ENCODE results near the gene A1CF.

DNA sequence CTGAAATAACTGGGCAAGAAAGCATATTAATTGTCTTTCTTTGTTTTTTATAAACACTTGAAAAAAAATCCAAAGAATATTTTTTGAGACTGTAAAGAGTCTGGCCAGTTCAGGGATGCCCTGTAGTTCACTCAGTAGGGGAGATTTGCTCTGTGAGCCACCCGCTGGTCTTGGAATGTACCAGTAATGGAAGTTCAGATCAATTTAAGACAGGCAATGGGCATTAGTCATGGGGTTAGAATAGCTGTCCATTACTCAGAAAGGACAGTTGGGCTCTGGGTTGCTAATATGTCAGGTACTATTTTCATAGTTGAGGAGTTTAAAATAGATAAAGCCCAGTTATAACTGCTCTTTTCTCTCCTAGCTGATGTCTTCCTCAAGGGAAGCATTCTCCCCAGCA lies 38.7 kb downstream of the A1CF start:
- TF ChIP-seq, protein P1, sequence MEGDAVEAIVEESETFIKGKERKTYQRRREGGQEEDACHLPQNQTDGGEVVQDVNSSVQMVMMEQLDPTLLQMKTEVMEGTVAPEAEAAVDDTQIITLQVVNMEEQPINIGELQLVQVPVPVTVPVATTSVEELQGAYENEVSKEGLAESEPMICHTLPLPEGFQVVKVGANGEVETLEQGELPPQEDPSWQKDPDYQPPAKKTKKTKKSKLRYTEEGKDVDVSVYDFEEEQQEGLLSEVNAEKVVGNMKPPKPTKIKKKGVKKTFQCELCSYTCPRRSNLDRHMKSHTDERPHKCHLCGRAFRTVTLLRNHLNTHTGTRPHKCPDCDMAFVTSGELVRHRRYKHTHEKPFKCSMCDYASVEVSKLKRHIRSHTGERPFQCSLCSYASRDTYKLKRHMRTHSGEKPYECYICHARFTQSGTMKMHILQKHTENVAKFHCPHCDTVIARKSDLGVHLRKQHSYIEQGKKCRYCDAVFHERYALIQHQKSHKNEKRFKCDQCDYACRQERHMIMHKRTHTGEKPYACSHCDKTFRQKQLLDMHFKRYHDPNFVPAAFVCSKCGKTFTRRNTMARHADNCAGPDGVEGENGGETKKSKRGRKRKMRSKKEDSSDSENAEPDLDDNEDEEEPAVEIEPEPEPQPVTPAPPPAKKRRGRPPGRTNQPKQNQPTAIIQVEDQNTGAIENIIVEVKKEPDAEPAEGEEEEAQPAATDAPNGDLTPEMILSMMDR (IDR thresholded peaks at IDR 0.05): no peak
- TF ChIP-seq POLR2A (IDR thresholded peaks at IDR 0.05): no peak
- TF ChIP-seq EP300 (IDR thresholded peaks at IDR 0.05): no peak
